NCI-H1417 (cell line): Measurements from ENCODE around the gene EFCAB8.
"Not testable (repeated sequence)": the region's sequence is repeated elsewhere in the genome, so short reads cannot be mapped to it uniquely, and the experiment has no call there.

Experiments
- DNase-seq, 3 experiments: peaks; one replicate each; lab custom pipeline; 2025; lab: John Stamatoyannopoulos, UW

Gene EFCAB8

GRCh38 chr20:32972181-32973076 is 113.7 kb downstream of the EFCAB8 start:
- no peak for DNase-seq

- no peak for DNase-seq
These were observed 114.5 kb downstream of the EFCAB8 start for GRCh38 chr20:32973077-32973717.

GRCh38 chr20:32974204-32975064 is 115.7 kb downstream of the EFCAB8 start:
- not testable (repeated sequence) for DNase-seq

GRCh38 chr20:32975121-32975520 is 116.4 kb downstream of the EFCAB8 start:
- not testable (repeated sequence) for DNase-seq

GRCh38 chr20:32975698-32976674 is 117.3 kb downstream of the EFCAB8 start:
- DNase-seq: no peak

- no peak for DNase-seq
These were observed 118.0 kb downstream of the EFCAB8 start for GRCh38 chr20:32976746-32977145.

GRCh38 chr20:32977281-32978008 is 118.7 kb downstream of the EFCAB8 start:
- DNase-seq: no peak

- no peak for DNase-seq
These were observed 119.2 kb downstream of the EFCAB8 start for GRCh38 chr20:32978009-32978335.

GRCh38 chr20:32979201-32979998 is 120.7 kb downstream of the EFCAB8 start:
- DNase-seq: no peak

- DNase-seq: no peak
These were observed 121.6 kb downstream of the EFCAB8 start for GRCh38 chr20:32980131-32980941.

GRCh38 chr20:32980990-32981389 is 122.3 kb downstream of the EFCAB8 start:
- no peak for DNase-seq

- DNase-seq: peak in 1 of 3 experiments; percentile 18
These were observed 124.1 kb downstream of the EFCAB8 start for GRCh38 chr20:32982617-32983458.

GRCh38 chr20:32983459-32984112 is 124.9 kb downstream of the EFCAB8 start:
- DNase-seq: no peak

GRCh38 chr20:32984196-32984595 is 125.5 kb downstream of the EFCAB8 start:
- no peak for DNase-seq

GRCh38 chr20:32984631-32985354 is 126.1 kb downstream of the EFCAB8 start:
- no peak for DNase-seq

GRCh38 chr20:32985596-32985995 is 126.9 kb downstream of the EFCAB8 start:
- DNase-seq: no peak
